Measurements from ENCODE around the gene KIAA0753.
"Not testable (repeated sequence)": the region's sequence is repeated elsewhere in the genome, so short reads cannot be mapped to it uniquely, and the experiment has no call there.

Gene KIAA0753

GRCh38 chr17:6599364-6599763 lies 41.1 kb downstream of the KIAA0753 start:
- no peak overlapping the region for H3K4me3 ChIP-seq (ENCODE audit: low read depth, low read length)
- POLR2A ChIA-PET: no interaction called here
- TF ChIP-seq CTCF (IDR thresholded peaks at IDR 0.05; ENCODE audit: insufficient read depth, low read length, missing control alignments): no peak
- CTCF ChIA-PET: interaction anchor here (1.7 kb wide), 1 partner anchor 10 kb away, joined by 5 read pairs; no protein-coding TSS in a partner anchor
- no peak for DNase-seq (ENCODE audit: low read depth, low spot score)

- DNase-seq (ENCODE audit: low read depth, low spot score): no peak
- no peak overlapping the region for H3K4me3 ChIP-seq (ENCODE audit: low read depth, low read length)
- POLR2A ChIA-PET: no interaction called here
- CTCF ChIA-PET: interaction anchor here (0.9 to 1.4 kb wide), 4 partner anchors 11 to 125 kb away, joined by 3 to 4 read pairs (median 4); no protein-coding TSS in a partner anchor
- no peak for TF ChIP-seq CTCF (IDR thresholded peaks at IDR 0.05; ENCODE audit: insufficient read depth, low read length, missing control alignments)
These were observed 42.8 kb downstream of the KIAA0753 start for GRCh38 chr17:6597727-6598126.

DNA sequence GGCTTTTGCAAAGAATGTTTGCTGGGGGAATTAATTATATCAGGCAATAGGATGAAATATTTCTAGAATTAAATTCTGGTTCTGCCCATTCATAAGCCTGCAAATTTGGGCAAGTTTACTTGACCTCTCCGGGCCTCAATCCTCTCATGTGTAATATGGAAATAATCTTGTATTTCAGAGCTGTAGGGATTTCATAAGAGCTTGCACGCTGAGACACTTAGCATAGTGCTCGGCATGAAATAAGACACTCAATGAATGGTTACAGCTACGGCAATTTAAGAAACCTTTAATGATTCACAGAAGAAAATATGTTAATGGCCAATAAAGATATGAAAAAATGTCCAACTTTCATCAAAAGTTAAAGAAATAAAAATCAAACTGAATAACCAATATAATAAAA lies 43.6 kb downstream of the KIAA0753 start:
- H3K4me3 ChIP-seq (ENCODE audit: low read depth, low read length): no peak overlapping the region
- CTCF ChIA-PET: interaction anchor here (0.9 to 1.4 kb wide), 2 partner anchors 11 to 31 kb away, joined by 3 to 4 read pairs; no protein-coding TSS in a partner anchor
- no peak for TF ChIP-seq CTCF (IDR thresholded peaks at IDR 0.05; ENCODE audit: insufficient read depth, low read length, missing control alignments)
- DNase-seq (ENCODE audit: low read depth, low spot score): no peak
- POLR2A ChIA-PET: no interaction called here

- ChIA-PET CTCF (no interaction called here), POLR2A (no interaction called here)
- TF ChIP-seq CTCF (IDR thresholded peaks at IDR 0.05; ENCODE audit: insufficient read depth, low read length, missing control alignments): no peak
- DNase-seq (ENCODE audit: low read depth, low spot score): no peak
- H3K4me3 ChIP-seq (ENCODE audit: low read depth, low read length): no peak overlapping the region
These were observed 44.0 kb downstream of the KIAA0753 start for GRCh38 chr17:6596511-6596910.

- CTCF ChIA-PET: no interaction called here
- DNase-seq (ENCODE audit: low read depth, low spot score): no peak
These were observed 44.4 kb downstream of the KIAA0753 start for GRCh38 chr17:6596081-6596480.

GRCh38 chr17:6593371-6593770 lies 47.1 kb downstream of the KIAA0753 start:
- DNase-seq (ENCODE audit: low read depth, low spot score); POLR2A ChIA-PET; H3K4me3 ChIP-seq (ENCODE audit: low read depth, low read length): not testable (repeated sequence)
- CTCF ChIA-PET: interaction anchor here (1.1 kb wide), 1 partner anchor 121 kb away, joined by 6 read pairs; no protein-coding TSS in a partner anchor

More at GRCh38 chr17:6596081-6596480, 44.4 kb downstream of the KIAA0753 start:
- H3K4me3 ChIP-seq (ENCODE audit: low read depth, low read length): no peak overlapping the region
- no peak for TF ChIP-seq CTCF (IDR thresholded peaks at IDR 0.05; ENCODE audit: insufficient read depth, low read length, missing control alignments)
- POLR2A ChIA-PET: no interaction called here

DNA sequence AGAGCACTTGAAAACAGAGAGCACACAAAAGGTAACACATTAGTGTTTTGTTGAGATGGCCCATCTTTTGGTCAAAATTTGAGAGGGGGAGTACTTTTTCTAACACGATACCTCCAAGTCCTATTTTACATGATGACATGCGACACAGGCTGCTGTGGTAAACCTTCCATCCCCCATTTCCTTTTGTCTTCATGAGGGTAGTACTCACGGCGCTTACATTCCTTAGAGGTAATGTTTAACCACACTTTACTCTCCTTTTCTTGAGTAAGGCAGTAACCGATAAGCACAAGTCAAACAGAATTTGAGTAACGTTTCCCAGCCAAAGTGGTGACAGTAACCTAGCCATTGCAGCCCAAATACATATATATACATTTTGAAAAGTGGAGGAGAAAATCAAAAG lies 48.3 kb downstream of the KIAA0753 start:
- CTCF ChIA-PET: interaction anchor here (2.3 kb wide), 1 partner anchor 119 kb away, joined by 9 read pairs; no protein-coding TSS in a partner anchor

More for the DNA sequence above, 48.3 kb downstream of the KIAA0753 start:
- no peak for DNase-seq (ENCODE audit: low read depth, low spot score)
- POLR2A ChIA-PET: no interaction called here
- no peak for TF ChIP-seq CTCF (IDR thresholded peaks at IDR 0.05; ENCODE audit: insufficient read depth, low read length, missing control alignments)
- H3K4me3 ChIP-seq (ENCODE audit: low read depth, low read length): no peak overlapping the region
